BJ (cell line): Measurements from ENCODE around the gene CD6. TPM values are rescaled to one million over a fixed set of nuclear protein-coding genes. Genes with fewer than 3 reads are reported as not detected.

ENCODE experiments used
- CTCF ChIA-PET: fragments of 350-600 bp; formaldehyde crosslinking; extraction: SDS; loops from one replicate; lab custom pipeline; 2021; ENCODE audit warnings: antibody characterized with exemption, inconsistent platforms; lab: Yijun Ruan, JAX
- POLR2A ChIA-PET: fragments of 300-600 bp; sonication (Branson Sonifier 250); formaldehyde crosslinking; extraction: SDS; loops from one replicate; lab custom pipeline; 2021; ENCODE audit warnings: antibody characterized with exemption; lab: Charles Lee
- DNase-seq: peaks from one replicate; pipeline ENCODE4 v3.0.0-alpha.2; 2011; ENCODE audit warnings: low read depth
- H3K27me3 ChIP-seq: 2 replicates; pipeline ENCODE4 v1.6.0; 2011; ENCODE audit warnings: low read length; ENCODE audit not compliant: control insufficient read depth, insufficient read depth
- H3K36me3 ChIP-seq: 2 replicates; pipeline ENCODE4 v1.5.1; 2011; ENCODE audit warnings: low read length; ENCODE audit not compliant: control insufficient read depth, insufficient read depth
- H3K4me3 ChIP-seq: 2 replicates; pipeline ENCODE4 v1.5.1; 2011; ENCODE audit warnings: low read depth, mild to moderate bottlenecking, control low read depth, low read length
- CTCF ChIP-seq: IDR thresholded peaks from 2 replicates; pipeline ENCODE4 v1.5.1; 2011; ENCODE audit warnings: low read depth, mild to moderate bottlenecking, control low read depth, inconsistent platforms, low read length, moderate library complexity; ENCODE audit not compliant: insufficient read depth
- polyA plus RNA-seq: library from polyadenylated mRNA; depleted of rRNA; stranded (reverse); fragments of >200 nt; gene quantifications from 2 replicates; pipeline ENCODE4 v1.2.3, GENCODE V29; 2011

Gene CD6
- polyA plus RNA-seq, 1 experiment = not detected

GRCh38 chr11:60937811-60938210 lies 33.7 kb upstream of the CD6 start:
- CTCF ChIA-PET = interaction anchor here (0.9 kb wide), 1 partner anchor 12 kb away, joined by 3 read pairs; no protein-coding TSS in a partner anchor
- POLR2A ChIA-PET = no interaction called here
- no peak for DNase-seq
- TF ChIP-seq CTCF = no peak
- H3K4me3 ChIP-seq = no peak overlapping the region
- H3K27me3 ChIP-seq = no peaks in the 10 kb centered on the region
- peaks cover 9% of the 10 kb centered on the region for H3K36me3 ChIP-seq

GRCh38 chr11:60938500-60938899 lies 33.0 kb upstream of the CD6 start:
- POLR2A ChIA-PET = no interaction called here
- Histone ChIP-seq H3K27me3 (no peaks in the 10 kb centered on the region), H3K36me3 (peaks cover 9% of the 10 kb centered on the region), H3K4me3 (no peak overlapping the region)
- no peak for DNase-seq
- no peak for TF ChIP-seq CTCF
- CTCF ChIA-PET = no interaction called here

GRCh38 chr11:60939301-60939700 lies 32.2 kb upstream of the CD6 start:
- Histone ChIP-seq H3K36me3 (peaks cover 9% of the 10 kb centered on the region), H3K27me3 (no peaks in the 10 kb centered on the region), H3K4me3 (no peak overlapping the region)
- ChIA-PET POLR2A (no interaction called here), CTCF (interaction anchor here (1.2 kb wide), 1 partner anchor 11 kb away, joined by 3 read pairs; no protein-coding TSS in a partner anchor)
- TF ChIP-seq CTCF = no peak
- DNase-seq = no peak

GRCh38 chr11:60939855-60940254 lies 31.6 kb upstream of the CD6 start:
- Histone ChIP-seq H3K4me3 (no peak overlapping the region), H3K27me3 (no peaks in the 10 kb centered on the region), H3K36me3 (peaks cover 9% of the 10 kb centered on the region)
- DNase-seq = no peak
- CTCF ChIA-PET = interaction anchor here (0.7 to 2.0 kb wide), 5 partner anchors 10 to 246 kb away, joined by 3 to 5 read pairs (median 3); no protein-coding TSS in a partner anchor
- POLR2A ChIA-PET = interaction anchor here (0.7 kb wide), 1 partner anchor 1982 kb away, joined by 3 read pairs; no protein-coding TSS in a partner anchor
- TF ChIP-seq CTCF = no peak

GRCh38 chr11:60941371-60942119 lies 29.9 kb upstream of the CD6 start:
- ChIA-PET CTCF (interaction anchor here (2.0 kb wide), 1 partner anchor 9 kb away, joined by 5 read pairs; no protein-coding TSS in a partner anchor), POLR2A (no interaction called here)
- no peak for TF ChIP-seq CTCF
- no peak for DNase-seq
- no peak overlapping the region for H3K4me3 ChIP-seq
- H3K27me3 ChIP-seq = no peaks in the 10 kb centered on the region
- peaks cover 11% of the 10 kb centered on the region; the same call in 1 of the 2 replicates for H3K36me3 ChIP-seq
